ENCODE measurements around the gene TTR. TPM values are rescaled to one million over a fixed set of nuclear protein-coding genes. Genes with fewer than 3 reads are reported as not detected.

TTR gene
- total RNA-seq, 2 experiments from 2014 or later = not detected

DNA sequence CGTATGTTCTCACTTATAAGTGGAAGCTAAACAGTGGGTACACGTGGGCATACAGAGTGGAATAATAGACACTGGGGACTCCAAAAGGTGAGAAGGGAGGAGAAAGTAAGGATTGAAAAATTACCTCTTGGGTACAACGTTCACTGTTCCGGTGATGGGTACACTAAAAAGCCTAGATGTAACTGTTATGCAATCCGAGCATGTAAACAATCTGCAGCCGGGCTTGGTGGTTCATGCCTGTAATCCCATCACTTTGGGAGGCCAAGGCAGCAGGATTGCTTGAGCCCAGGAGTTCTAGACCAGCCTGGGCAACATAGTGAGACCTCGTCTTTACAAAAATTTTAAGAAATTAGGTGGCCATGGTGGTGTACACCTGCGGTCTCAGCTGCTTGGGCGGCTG lies 33.1 kb upstream of the TTR start:
- H3K27me3 Mint-ChIP-seq = peaks cover 13% of the 10 kb centered on the region
- POLR2A ChIA-PET = no interaction called here
- intact Hi-C loops (cut with DNase I, micrococcal nuclease) = loop anchor here (5.0 to 10.0 kb wide), 5 partner anchors 264 to 994 kb away; no protein-coding TSS in a partner anchor

DNA sequence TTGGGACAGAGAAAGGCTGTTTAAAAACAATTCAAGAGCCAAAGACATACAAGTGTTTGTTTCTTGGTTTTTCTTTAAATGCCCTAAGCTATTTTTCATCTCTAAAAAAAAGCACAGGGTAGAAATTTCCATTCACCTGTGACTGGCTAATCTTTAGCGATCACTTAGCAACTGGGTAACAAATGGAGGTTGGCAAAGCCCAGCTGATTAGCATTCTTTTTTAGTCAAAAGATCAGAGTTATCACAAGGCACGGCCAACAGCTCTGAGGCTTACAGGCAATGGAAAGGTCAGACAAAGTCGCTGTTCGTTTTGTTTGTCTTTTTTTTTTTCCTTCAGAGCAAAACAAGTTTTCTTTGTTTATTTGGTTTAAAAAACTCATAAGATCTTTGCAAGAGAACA lies 29.0 kb upstream of the TTR start:
- no peak overlapping the region for H3K4me3 Mint-ChIP-seq
- no peak for DNase-seq
- no peaks in the 10 kb centered on the region for H3K27me3 Mint-ChIP-seq
- TF ChIP-seq, protein P1, sequence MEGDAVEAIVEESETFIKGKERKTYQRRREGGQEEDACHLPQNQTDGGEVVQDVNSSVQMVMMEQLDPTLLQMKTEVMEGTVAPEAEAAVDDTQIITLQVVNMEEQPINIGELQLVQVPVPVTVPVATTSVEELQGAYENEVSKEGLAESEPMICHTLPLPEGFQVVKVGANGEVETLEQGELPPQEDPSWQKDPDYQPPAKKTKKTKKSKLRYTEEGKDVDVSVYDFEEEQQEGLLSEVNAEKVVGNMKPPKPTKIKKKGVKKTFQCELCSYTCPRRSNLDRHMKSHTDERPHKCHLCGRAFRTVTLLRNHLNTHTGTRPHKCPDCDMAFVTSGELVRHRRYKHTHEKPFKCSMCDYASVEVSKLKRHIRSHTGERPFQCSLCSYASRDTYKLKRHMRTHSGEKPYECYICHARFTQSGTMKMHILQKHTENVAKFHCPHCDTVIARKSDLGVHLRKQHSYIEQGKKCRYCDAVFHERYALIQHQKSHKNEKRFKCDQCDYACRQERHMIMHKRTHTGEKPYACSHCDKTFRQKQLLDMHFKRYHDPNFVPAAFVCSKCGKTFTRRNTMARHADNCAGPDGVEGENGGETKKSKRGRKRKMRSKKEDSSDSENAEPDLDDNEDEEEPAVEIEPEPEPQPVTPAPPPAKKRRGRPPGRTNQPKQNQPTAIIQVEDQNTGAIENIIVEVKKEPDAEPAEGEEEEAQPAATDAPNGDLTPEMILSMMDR (IDR thresholded peaks at IDR 0.05) = no peak
- no peaks in the 10 kb centered on the region for H3K9me3 ChIP-seq (ENCODE audit: control insufficient read depth in 1 of 2, insufficient read depth in 1 of 2, low read length in 2 of 2)
- H3K4me1 Mint-ChIP-seq (ENCODE audit: low read depth) = no peaks in the 10 kb centered on the region
- H3K9me3 Mint-ChIP-seq = no peaks in the 10 kb centered on the region
- CTCF ChIA-PET = no interaction called here
- ATAC-seq (ENCODE audit: poor library complexity) = no peak
- POLR2A ChIA-PET = no interaction called here
- H3K27ac ChIP-seq (ENCODE audit: low read depth in 1 of 2, low read length in 2 of 2) = no peak overlapping the region
- H3K27ac Mint-ChIP-seq = no peak overlapping the region
- no peaks in the 10 kb centered on the region for H3K27me3 ChIP-seq (ENCODE audit: control insufficient read depth in 1 of 2, insufficient read depth in 2 of 2, low read length in 2 of 2)
- intact Hi-C loops (cut with DNase I, micrococcal nuclease) = no loop called here
- H3K36me3 Mint-ChIP-seq (ENCODE audit: low read depth) = no peaks in the 10 kb centered on the region
- no peaks in the 10 kb centered on the region for H3K36me3 ChIP-seq (ENCODE audit: insufficient read depth, low read length)
- no peak overlapping the region for H3K4me3 ChIP-seq (ENCODE audit: low read length)
- H3K4me1 ChIP-seq (ENCODE audit: insufficient read depth, low read length) = no peaks in the 10 kb centered on the region

More for the DNA sequence above, 33.1 kb upstream of the TTR start:
- ATAC-seq (ENCODE audit: poor library complexity) = no peak
- peaks cover 4% of the 10 kb centered on the region for H3K4me1 Mint-ChIP-seq (ENCODE audit: low read depth)
- Histone ChIP-seq H3K4me3 (ENCODE audit: low read length) (no peak overlapping the region), H3K27me3 (ENCODE audit: control insufficient read depth in 1 of 2, insufficient read depth in 2 of 2, low read length in 2 of 2) (peaks cover 0 to 2% of the 10 kb centered on the region in 2 experiments), H3K9me3 (ENCODE audit: control insufficient read depth in 1 of 2, insufficient read depth in 1 of 2, low read length in 2 of 2) (no peaks in the 10 kb centered on the region), H3K36me3 (ENCODE audit: insufficient read depth, low read length) (no peaks in the 10 kb centered on the region), H3K27ac (ENCODE audit: low read depth in 1 of 2, low read length in 2 of 2) (no peak overlapping the region), H3K4me1 (ENCODE audit: insufficient read depth, low read length) (no peaks in the 10 kb centered on the region)
- H3K36me3 Mint-ChIP-seq (ENCODE audit: low read depth) = no peaks in the 10 kb centered on the region
- CTCF ChIA-PET = no interaction called here
- no peaks in the 10 kb centered on the region for H3K9me3 Mint-ChIP-seq
- DNase-seq = no peak
- TF ChIP-seq, protein P1 (IDR thresholded peaks at IDR 0.05) = no peak
- H3K4me3 Mint-ChIP-seq = no peak overlapping the region
- no peak overlapping the region for H3K27ac Mint-ChIP-seq

DNA sequence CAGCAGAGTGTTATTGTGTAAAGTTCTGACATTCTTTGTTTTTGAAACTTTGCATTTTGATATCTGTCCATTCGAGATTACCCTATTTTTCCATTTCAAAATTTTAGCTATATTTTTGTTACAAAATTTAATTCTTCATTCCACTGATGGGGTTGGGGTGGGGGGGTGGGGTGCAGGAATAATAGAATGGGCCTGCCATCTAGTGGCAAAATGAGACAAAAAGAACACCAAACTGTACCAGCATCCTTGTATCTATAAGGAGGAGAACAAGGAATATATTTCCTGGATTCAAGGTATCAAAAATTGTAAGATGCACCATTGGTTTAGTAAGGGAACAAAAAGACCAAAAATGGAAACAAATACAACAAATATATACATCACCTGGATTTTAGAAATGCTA lies 27.9 kb upstream of the TTR start:
- H3K4me1 ChIP-seq (ENCODE audit: insufficient read depth, low read length) = no peaks in the 10 kb centered on the region
- POLR2A ChIA-PET = no interaction called here
- TF ChIP-seq, protein P1 (IDR thresholded peaks at IDR 0.05) = no peak
- no peak overlapping the region for H3K4me3 ChIP-seq (ENCODE audit: low read length)
- H3K36me3 Mint-ChIP-seq (ENCODE audit: low read depth) = no peaks in the 10 kb centered on the region
- H3K9me3 ChIP-seq (ENCODE audit: control insufficient read depth in 1 of 2, insufficient read depth in 1 of 2, low read length in 2 of 2) = no peaks in the 10 kb centered on the region
- no peaks in the 10 kb centered on the region for H3K36me3 ChIP-seq (ENCODE audit: insufficient read depth, low read length)
- no peak overlapping the region for H3K27ac Mint-ChIP-seq
- no peaks in the 10 kb centered on the region for H3K27me3 Mint-ChIP-seq
- no peaks in the 10 kb centered on the region for H3K27me3 ChIP-seq (ENCODE audit: control insufficient read depth in 1 of 2, insufficient read depth in 2 of 2, low read length in 2 of 2)
- H3K9me3 Mint-ChIP-seq = no peaks in the 10 kb centered on the region
- no peak for ATAC-seq (ENCODE audit: poor library complexity)
- intact Hi-C loops (cut with DNase I, micrococcal nuclease) = no loop called here
- no peak overlapping the region for H3K4me3 Mint-ChIP-seq
- H3K27ac ChIP-seq (ENCODE audit: low read depth in 1 of 2, low read length in 2 of 2) = no peak overlapping the region
- H3K4me1 Mint-ChIP-seq (ENCODE audit: low read depth) = no peaks in the 10 kb centered on the region
- no peak for DNase-seq
- CTCF ChIA-PET = no interaction called here
